GM19043 (cell line): ENCODE data around the gene SORCS1.

ENCODE experiments used
- ATAC-seq: cut with Tn5 transposase; IDR thresholded peaks from one replicate; pipeline ENCODE4 v1.9.1; 2021; ENCODE audit warnings: low read depth; ENCODE audit not compliant: unreplicated experiment

SORCS1 gene

GRCh38 chr10:106999118-106999707 is 165.3 kb downstream of the SORCS1 start:
- ATAC-seq = no peak

- ATAC-seq = no peak
These were observed 166.8 kb downstream of the SORCS1 start for GRCh38 chr10:106997721-106998120.

- no peak for ATAC-seq
These were observed 168.0 kb downstream of the SORCS1 start for GRCh38 chr10:106996510-106996909.

GRCh38 chr10:106992055-106992454 is 172.5 kb downstream of the SORCS1 start:
- no peak for ATAC-seq

- ATAC-seq = no peak
These were observed 173.4 kb downstream of the SORCS1 start for GRCh38 chr10:106991091-106991490.

GRCh38 chr10:106987362-106987761 is 177.1 kb downstream of the SORCS1 start:
- ATAC-seq = no peak

GRCh38 chr10:106982268-106982667 is 182.2 kb downstream of the SORCS1 start:
- no peak for ATAC-seq

GRCh38 chr10:106981452-106982075 is 182.9 kb downstream of the SORCS1 start:
- no peak for ATAC-seq

GRCh38 chr10:106980495-106981451 is 183.7 kb downstream of the SORCS1 start:
- peak; percentile 92 for ATAC-seq

- ATAC-seq = no peak
These were observed 185.8 kb downstream of the SORCS1 start for GRCh38 chr10:106978756-106979155.

GRCh38 chr10:106973716-106974115 is 190.8 kb downstream of the SORCS1 start:
- no peak for ATAC-seq

GRCh38 chr10:106973288-106973687 is 191.2 kb downstream of the SORCS1 start:
- ATAC-seq = no peak

- ATAC-seq = no peak
These were observed 192.1 kb downstream of the SORCS1 start for GRCh38 chr10:106972381-106972780.

- ATAC-seq = no peak
These were observed 193.1 kb downstream of the SORCS1 start for GRCh38 chr10:106971411-106971831.

- ATAC-seq = no peak
These were observed 197.1 kb downstream of the SORCS1 start for GRCh38 chr10:106967452-106967851.

GRCh38 chr10:106960812-106961211 is 203.7 kb downstream of the SORCS1 start:
- ATAC-seq = no peak

GRCh38 chr10:106959521-106959920 is 205.0 kb downstream of the SORCS1 start:
- no peak for ATAC-seq

GRCh38 chr10:106958589-106959361 is 205.7 kb downstream of the SORCS1 start:
- ATAC-seq = no peak

- peak; percentile 58 for ATAC-seq
These were observed 206.5 kb downstream of the SORCS1 start for GRCh38 chr10:106957823-106958588.
